Mesenchymal stem cell (in vitro differentiated cells and primary cell): ENCODE data around the gene IFNA6.
A peak's percentile ranks its signal among the peaks of the same experiment; 100 is the strongest.
"Not testable (repeated sequence)": the region's sequence is repeated elsewhere in the genome, so short reads cannot be mapped to it uniquely, and the experiment has no call there.

Experiments used
- DNase-seq: peaks from one replicate; pipeline ENCODE4 v3.0.0-alpha.2; 2013
- H2AFZ ChIP-seq: one replicate; pipeline ENCODE4 v1.6.1; 2013; ENCODE audit warnings: low read depth, mild to moderate bottlenecking, control low read depth, inconsistent platforms, low read length, moderate library complexity
- H2AK5ac ChIP-seq: 2 replicates; pipeline ENCODE4 v1.6.1; 2013; ENCODE audit warnings: low read length, moderate library complexity, mild to moderate bottlenecking, inconsistent platforms; ENCODE audit not compliant: severe bottlenecking
- H2BK120ac ChIP-seq: one replicate; pipeline ENCODE4 v1.6.1; 2013; ENCODE audit warnings: low read depth, mild to moderate bottlenecking, inconsistent platforms, low read length, moderate library complexity
- H2BK12ac ChIP-seq, 2 experiments: one replicate each; pipeline ENCODE4 v1.6.1; 2013; ENCODE audit warnings: inconsistent platforms in 2 of 2, low read length in 2 of 2, mild to moderate bottlenecking in 2 of 2, moderate library complexity in 2 of 2, control low read depth in 1 of 2
- H2BK15ac ChIP-seq: one replicate; pipeline ENCODE4 v1.6.1; 2013; ENCODE audit warnings: mild to moderate bottlenecking, low read depth, inconsistent platforms; ENCODE audit not compliant: poor library complexity, severe bottlenecking
- H2BK5ac ChIP-seq: 2 replicates; pipeline ENCODE4 v1.6.1; 2013; ENCODE audit warnings: low read depth, mild to moderate bottlenecking, low read length, control low read depth, inconsistent platforms; ENCODE audit not compliant: poor library complexity, severe bottlenecking
- H3K14ac ChIP-seq, 2 experiments: one replicate each; pipeline ENCODE4 v1.6.1; 2013; ENCODE audit warnings: inconsistent platforms in 2 of 2, low read length in 2 of 2, control low read depth in 1 of 2, mild to moderate bottlenecking in 1 of 2, moderate library complexity in 1 of 2
- H3K18ac ChIP-seq, 2 experiments: one replicate each; pipeline ENCODE4 v1.6.1; 2013; ENCODE audit warnings: inconsistent platforms in 2 of 2, low read length in 2 of 2, control low read depth in 1 of 2, low read depth in 1 of 2, mild to moderate bottlenecking in 1 of 2
- H3K23ac ChIP-seq, 2 experiments: one replicate each; pipeline ENCODE4 v1.6.1; 2013; ENCODE audit warnings: inconsistent platforms in 2 of 2, low read length in 2 of 2, mild to moderate bottlenecking in 2 of 2, moderate library complexity in 2 of 2, control low read depth in 1 of 2
- H3K27ac ChIP-seq: 2 replicates; pipeline ENCODE4 v1.5.1; 2013; ENCODE audit warnings: mild to moderate bottlenecking, moderate library complexity, low read length, control low read depth, inconsistent platforms; ENCODE audit not compliant: poor library complexity, severe bottlenecking
- H3K27me3 ChIP-seq, 2 experiments: 2 replicates each; pipeline versions ENCODE4 v1.6.1 to v1.7.0; 2013; ENCODE audit warnings: low read length in 2 of 2, mild to moderate bottlenecking in 2 of 2, moderate library complexity in 2 of 2, control low read depth in 1 of 2, inconsistent platforms in 1 of 2; ENCODE audit not compliant: control insufficient read depth in 1 of 2, insufficient read depth in 1 of 2
- H3K36me3 ChIP-seq, 2 experiments: 2 replicates each; pipeline versions ENCODE4 v1.6.1 to v1.7.0; 2013; ENCODE audit warnings: low read length in 2 of 2, control low read depth in 1 of 2, inconsistent platforms in 1 of 2, low read depth in 1 of 2, mild to moderate bottlenecking in 1 of 2; ENCODE audit not compliant: insufficient read depth in 2 of 2, control insufficient read depth in 1 of 2
- H3K4ac ChIP-seq, 2 experiments: one replicate each; pipeline ENCODE4 v1.6.1; 2013; ENCODE audit warnings: inconsistent platforms in 2 of 2, low read length in 2 of 2, mild to moderate bottlenecking in 2 of 2, moderate library complexity in 2 of 2, control low read depth in 1 of 2, low read depth in 1 of 2
- H3K4me1 ChIP-seq: 2 replicates; pipeline ENCODE4 v1.6.1; 2013; ENCODE audit warnings: low read depth, low read length, control low read depth; ENCODE audit not compliant: control insufficient read depth, insufficient read depth
- H3K4me2 ChIP-seq: 2 replicates; pipeline ENCODE4 v1.6.1; 2013; ENCODE audit warnings: low read length, mild to moderate bottlenecking, inconsistent platforms; ENCODE audit not compliant: poor library complexity, severe bottlenecking
- H3K4me3 ChIP-seq, 2 experiments: 2 replicates each; pipeline versions ENCODE4 v1.5.1 to v1.7.0; 2013; ENCODE audit warnings: low read length in 2 of 2, mild to moderate bottlenecking in 2 of 2, control low read depth in 1 of 2, low read depth in 1 of 2; ENCODE audit not compliant: insufficient read depth in 1 of 2
- H3K79me1 ChIP-seq: replicated peaks from 2 replicates; pipeline ENCODE4 v1.6.1; 2013; ENCODE audit warnings: mild to moderate bottlenecking, control low read depth, low read length, inconsistent platforms; ENCODE audit not compliant: poor library complexity, severe bottlenecking
- H3K9ac ChIP-seq: 2 replicates; pipeline ENCODE4 v1.7.0; 2013; ENCODE audit warnings: mild to moderate bottlenecking, low read length, moderate library complexity
- H3K9me3 ChIP-seq: 2 replicates; pipeline ENCODE4 v1.7.0; 2013; ENCODE audit warnings: mild to moderate bottlenecking, low read length; ENCODE audit not compliant: control insufficient read depth
- H4K8ac ChIP-seq: one replicate; pipeline ENCODE4 v1.6.1; 2013; ENCODE audit warnings: inconsistent platforms, mild to moderate bottlenecking, low read length, moderate library complexity
- H4K91ac ChIP-seq: one replicate; pipeline ENCODE4 v1.6.1; 2013; ENCODE audit warnings: mild to moderate bottlenecking, low read length, inconsistent platforms
- whole genome bisulfite sequencing: methylation state at CpG from one replicate; pipeline ENCODE4 v1.1.7; 2013; ENCODE audit warnings: mixed read lengths; 5-methylcytosine and 5-hydroxymethylcytosine counted together

IFNA6 gene

DNA sequence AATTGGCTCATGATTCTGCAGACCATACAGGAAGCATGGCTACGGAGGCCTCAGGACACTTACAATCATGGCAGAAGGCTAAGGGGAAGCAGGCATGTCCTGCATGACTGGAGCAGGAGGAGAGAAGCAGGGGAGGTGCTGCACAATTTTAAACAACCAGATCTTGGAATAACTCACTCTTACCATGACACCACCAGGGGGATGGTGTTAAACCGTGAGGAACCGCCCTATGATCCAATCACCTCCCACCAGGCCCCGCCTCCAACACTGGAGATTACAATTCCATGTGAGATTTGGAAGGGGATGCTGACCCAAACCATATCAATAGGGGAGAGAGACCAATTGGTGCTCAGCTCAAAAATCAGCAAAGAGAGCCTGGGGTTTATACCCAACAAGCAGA is 20.8 kb upstream of the IFNA6 start:
- H2BK120ac ChIP-seq, H2BK15ac ChIP-seq, H3K79me1 ChIP-seq, H3K18ac ChIP-seq, H3K9me3 ChIP-seq, H3K9ac ChIP-seq, H2BK12ac ChIP-seq, H2AFZ ChIP-seq, H2BK5ac ChIP-seq, H4K8ac ChIP-seq, H3K23ac ChIP-seq, H3K4me2 ChIP-seq, H3K14ac ChIP-seq, H3K4me3 ChIP-seq, H3K4me1 ChIP-seq, H4K91ac ChIP-seq, DNase-seq, H2AK5ac ChIP-seq, H3K27ac ChIP-seq, H3K4ac ChIP-seq, H3K36me3 ChIP-seq: not testable (repeated sequence)
- 71% methylated on average over 1 of the region's 4 CpGs for whole genome bisulfite sequencing
- peaks cover 0 to 13% of the 10 kb centered on the region in 2 experiments for H3K27me3 ChIP-seq

DNA sequence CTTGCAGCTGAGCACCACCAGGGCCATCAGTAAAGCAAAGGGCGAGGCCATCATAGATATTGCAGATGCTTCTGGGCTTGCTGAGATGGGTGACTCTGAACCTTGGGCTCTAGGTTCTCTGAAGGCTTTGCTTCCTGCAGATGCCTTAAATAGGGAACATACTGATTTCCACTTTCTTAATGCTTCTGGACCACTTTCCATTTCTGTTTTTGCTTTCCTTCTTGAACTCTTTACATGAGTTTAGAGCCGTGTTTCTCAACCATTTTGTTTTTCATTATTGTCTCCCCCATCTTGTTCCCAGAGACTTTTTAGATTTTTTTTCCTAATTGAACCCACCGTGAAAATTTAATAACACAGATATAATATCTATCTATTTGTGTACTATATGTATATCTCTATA is 17.3 kb upstream of the IFNA6 start, which contains the start of gene IFNA13:
TSS of gene IFNA13 (minus strand) at position 101 of the 400 bp plus-strand sequence. CDS start at position 54, 47 bp downstream.
- Histone ChIP-seq H2AFZ (no peak within 1 kb of the TSS), H3K27me3 (peaks cover 0 to 16% of the 10 kb centered on the region in 2 experiments), H2BK120ac (no peak within 1 kb of the TSS), H3K36me3 (no peaks in the 10 kb centered on the region), H3K18ac (no peak within 1 kb of the TSS), H3K14ac (no peak within 1 kb of the TSS), H4K91ac (no peak within 1 kb of the TSS), H3K9me3 (no peaks in the 10 kb centered on the region), H3K23ac (no peak within 1 kb of the TSS), H3K4ac (no peak within 1 kb of the TSS), H3K27ac (no peak within 1 kb of the TSS), H3K79me1 (no peaks in the 10 kb centered on the region), H3K4me2 (no peak within 1 kb of the TSS), H4K8ac (no peak within 1 kb of the TSS), H2BK5ac (no peak within 1 kb of the TSS), H2AK5ac (no peak within 1 kb of the TSS), H3K4me3 (no peak within 1 kb of the TSS), H2BK12ac (no peak within 1 kb of the TSS), H3K9ac (no peak within 1 kb of the TSS), H2BK15ac (no peak within 1 kb of the TSS), H3K4me1 (no peaks in the 10 kb centered on the region)
- no peak for DNase-seq
- WGBS = 82% methylated on average over 2 of the region's 3 CpGs

DNA sequence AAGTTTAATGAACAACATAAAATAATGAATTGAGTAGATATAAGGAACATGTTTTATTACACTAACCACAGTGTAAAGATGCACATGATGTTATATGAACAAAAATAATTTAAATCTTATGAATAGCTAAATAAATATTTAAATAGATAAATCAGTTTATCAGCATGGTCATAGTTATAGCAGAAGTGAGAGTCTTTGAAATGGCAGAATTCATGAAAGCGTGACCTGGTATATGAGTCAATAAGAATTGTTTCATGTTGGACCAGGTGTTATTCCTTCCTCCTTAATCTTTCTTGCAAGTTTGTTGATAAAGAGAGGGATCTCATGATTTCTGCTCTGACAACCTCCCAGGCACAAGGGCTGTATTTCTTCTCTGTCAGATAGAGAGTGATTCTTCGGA is 16.5 kb upstream of the IFNA6 start:
- not testable (repeated sequence) for H2AK5ac ChIP-seq, H3K14ac ChIP-seq, DNase-seq, H4K91ac ChIP-seq, H3K4me1 ChIP-seq, H2BK120ac ChIP-seq, H3K36me3 ChIP-seq, H3K4ac ChIP-seq, H3K9me3 ChIP-seq, H3K79me1 ChIP-seq, H3K9ac ChIP-seq, H3K27ac ChIP-seq, H3K23ac ChIP-seq, H3K18ac ChIP-seq, H3K4me2 ChIP-seq, H3K4me3 ChIP-seq, H2BK12ac ChIP-seq, H2BK15ac ChIP-seq, H2BK5ac ChIP-seq, H4K8ac ChIP-seq, H2AFZ ChIP-seq
- no CpG with 5 or more reads among the region's 2 CpGs for WGBS
- peaks cover 0 to 19% of the 10 kb centered on the region in 2 experiments for H3K27me3 ChIP-seq

DNA sequence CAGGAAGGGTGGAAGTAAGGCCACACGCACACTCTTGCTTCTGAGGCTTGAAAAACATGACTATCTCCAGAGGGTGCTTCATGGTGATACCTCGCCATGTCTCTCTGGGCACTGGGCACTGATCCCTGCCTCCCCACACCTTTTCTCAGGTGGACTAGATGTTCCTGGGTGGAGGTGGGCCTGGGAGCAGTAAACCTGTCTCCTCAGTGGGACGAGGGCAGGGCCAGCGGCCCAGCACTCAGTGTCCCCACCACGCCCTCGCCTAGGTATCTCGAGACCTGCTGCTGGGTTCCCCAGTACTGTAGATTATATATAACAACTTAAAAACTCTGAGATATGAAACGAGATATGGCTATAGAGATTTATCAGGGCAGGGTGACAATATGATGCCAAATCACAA is 11.6 kb upstream of the IFNA6 start:
- WGBS = 74% methylated on average over 2 of the region's 8 CpGs
- Histone ChIP-seq H3K4me3 (no peak overlapping the region), H3K27me3 (peaks cover 0 to 16% of the 10 kb centered on the region in 2 experiments), H3K36me3 (no peaks in the 10 kb centered on the region), H3K79me1 (no peaks in the 10 kb centered on the region), H2AFZ (no peak overlapping the region), H2BK5ac (no peak overlapping the region), H2BK120ac (no peak overlapping the region), H3K23ac (no peak overlapping the region), H3K14ac (no peak overlapping the region), H3K18ac (no peak overlapping the region), H2BK12ac (no peak overlapping the region), H4K8ac (no peak overlapping the region), H3K27ac (no peak overlapping the region), H2AK5ac (no peak overlapping the region), H2BK15ac (no peak overlapping the region), H4K91ac (peak overlapping the region; percentile 20), H3K4me2 (no peak overlapping the region), H3K4me1 (no peaks in the 10 kb centered on the region), H3K9me3 (no peaks in the 10 kb centered on the region), H3K4ac (no peak overlapping the region), H3K9ac (no peak overlapping the region)
- DNase-seq = no peak
